H1 (cell line): ENCODE results near the gene PCYT2.
A peak's percentile ranks its signal among the peaks of the same experiment; 100 is the strongest.

Source experiments
- BACH1 ChIP-seq: IDR thresholded peaks from 2 replicates; pipeline ENCODE4 v1.6.1; 2012; ENCODE audit warnings: low read length, improper control_type of control experiment
- CBX5 ChIP-seq: fragments of 300-800, 300-1000 bp; sonication (generic); IDR thresholded peaks from 2 replicates; pipeline ENCODE4 v1.7.1; 2016; ENCODE audit warnings: antibody characterized with exemption, low read length, low read depth
- EZH2 ChIP-seq: fragments of 200-600 bp; sonication (generic); IDR thresholded peaks from 2 replicates; pipeline ENCODE4 v1.7.1; 2012; ENCODE audit warnings: low read depth, mild to moderate bottlenecking, moderate library complexity, low read length, inconsistent platforms; ENCODE audit not compliant: severe bottlenecking
- GTF2F1 ChIP-seq: IDR thresholded peaks from 2 replicates; pipeline ENCODE4 v1.6.1; 2012; ENCODE audit warnings: low read depth, low read length, improper control_type of control experiment, borderline replicate concordance
- KDM1A ChIP-seq: fragments of 200-600, 300-600 bp; sonication (generic); IDR thresholded peaks from 2 replicates; pipeline ENCODE4 v1.7.1; 2016; ENCODE audit warnings: mild to moderate bottlenecking, low read length, borderline replicate concordance
- POLR2A ChIP-seq, 2 experiments: IDR thresholded peaks; 1 replicate in 1 of 2; 2 replicates in 1 of 2; pipeline ENCODE4 v1.6.1; 2011; ENCODE audit warnings: low read depth in 2 of 2, low read length in 2 of 2, mild to moderate bottlenecking in 2 of 2; ENCODE audit errors: control extremely low read depth in 1 of 2
- SIN3A ChIP-seq, 2 experiments: IDR thresholded peaks in 1 of 2; conservative IDR thresholded peaks in 1 of 2; 2 replicates each; pipeline ENCODE4 v1.6.1; 2011 to 2012; ENCODE audit warnings: low read length in 2 of 2, improper control_type of control experiment in 1 of 2, low read depth in 1 of 2, mild to moderate bottlenecking in 1 of 2
- SP4 ChIP-seq: IDR thresholded peaks from 2 replicates; pipeline ENCODE4 v1.6.1; 2012; ENCODE audit warnings: low read length, inconsistent platforms
- SUZ12 ChIP-seq: fragments of 200-600 bp; sonication (generic); IDR thresholded peaks from 2 replicates; pipeline ENCODE4 v1.6.1; 2012; ENCODE audit warnings: mild to moderate bottlenecking, inconsistent platforms, low read length, moderate library complexity, mixed read lengths
- TF ChIP-seq, protein P1 (sequence below): fragments of 300-600 bp; sonication (generic); IDR thresholded peaks from 2 replicates; pipeline ENCODE4 v1.7.1; 2012; ENCODE audit warnings: low read length, moderate library complexity, mild to moderate bottlenecking, inconsistent platforms; ENCODE audit not compliant: insufficient replicate concordance
- TF ChIP-seq, protein P2 (sequence below): IDR thresholded peaks from 2 replicates; pipeline ENCODE4 v1.6.1; 2012; ENCODE audit warnings: inconsistent platforms
- TF ChIP-seq, protein P3 (sequence below), 3 experiments: IDR thresholded peaks; 1 replicate in 2 of 3; 2 replicates in 1 of 3; pipeline versions ENCODE4 v1.5.1 to v1.6.1; 2011; ENCODE audit warnings: low read length in 3 of 3, mild to moderate bottlenecking in 3 of 3, inconsistent platforms in 2 of 3, low read depth in 1 of 3, moderate library complexity in 1 of 3; ENCODE audit not compliant: insufficient read depth in 1 of 3; ENCODE audit errors: control extremely low read depth in 1 of 3

DNA sequence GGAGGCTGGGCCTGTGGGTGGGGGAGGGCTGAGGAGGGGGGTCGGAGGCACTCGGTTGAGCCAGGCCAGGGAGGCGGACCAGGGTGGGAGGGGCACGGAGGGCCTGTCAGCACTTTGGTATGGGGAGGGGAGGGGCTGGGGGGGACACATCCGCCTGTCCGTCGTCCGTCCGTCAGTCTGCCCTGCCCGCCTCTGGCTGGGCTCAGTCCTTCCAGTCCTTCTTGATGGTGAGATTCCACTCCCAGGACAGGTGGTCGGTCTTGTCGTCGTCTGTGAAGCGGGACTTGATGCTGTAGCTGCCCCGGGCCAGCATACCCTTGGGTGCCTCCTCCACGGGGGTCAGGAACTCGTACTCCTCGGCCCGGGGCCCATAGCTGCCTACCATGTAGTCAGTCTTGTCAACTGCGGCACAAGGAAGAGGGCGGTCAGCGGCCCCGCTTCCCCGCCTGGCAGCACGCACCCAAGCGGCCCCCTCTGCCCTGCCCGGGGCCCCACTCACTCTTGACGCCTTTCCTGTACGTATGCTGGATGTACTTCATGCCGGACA lies 42.5 kb downstream of the PCYT2 start:
- TF ChIP-seq, protein P1, sequence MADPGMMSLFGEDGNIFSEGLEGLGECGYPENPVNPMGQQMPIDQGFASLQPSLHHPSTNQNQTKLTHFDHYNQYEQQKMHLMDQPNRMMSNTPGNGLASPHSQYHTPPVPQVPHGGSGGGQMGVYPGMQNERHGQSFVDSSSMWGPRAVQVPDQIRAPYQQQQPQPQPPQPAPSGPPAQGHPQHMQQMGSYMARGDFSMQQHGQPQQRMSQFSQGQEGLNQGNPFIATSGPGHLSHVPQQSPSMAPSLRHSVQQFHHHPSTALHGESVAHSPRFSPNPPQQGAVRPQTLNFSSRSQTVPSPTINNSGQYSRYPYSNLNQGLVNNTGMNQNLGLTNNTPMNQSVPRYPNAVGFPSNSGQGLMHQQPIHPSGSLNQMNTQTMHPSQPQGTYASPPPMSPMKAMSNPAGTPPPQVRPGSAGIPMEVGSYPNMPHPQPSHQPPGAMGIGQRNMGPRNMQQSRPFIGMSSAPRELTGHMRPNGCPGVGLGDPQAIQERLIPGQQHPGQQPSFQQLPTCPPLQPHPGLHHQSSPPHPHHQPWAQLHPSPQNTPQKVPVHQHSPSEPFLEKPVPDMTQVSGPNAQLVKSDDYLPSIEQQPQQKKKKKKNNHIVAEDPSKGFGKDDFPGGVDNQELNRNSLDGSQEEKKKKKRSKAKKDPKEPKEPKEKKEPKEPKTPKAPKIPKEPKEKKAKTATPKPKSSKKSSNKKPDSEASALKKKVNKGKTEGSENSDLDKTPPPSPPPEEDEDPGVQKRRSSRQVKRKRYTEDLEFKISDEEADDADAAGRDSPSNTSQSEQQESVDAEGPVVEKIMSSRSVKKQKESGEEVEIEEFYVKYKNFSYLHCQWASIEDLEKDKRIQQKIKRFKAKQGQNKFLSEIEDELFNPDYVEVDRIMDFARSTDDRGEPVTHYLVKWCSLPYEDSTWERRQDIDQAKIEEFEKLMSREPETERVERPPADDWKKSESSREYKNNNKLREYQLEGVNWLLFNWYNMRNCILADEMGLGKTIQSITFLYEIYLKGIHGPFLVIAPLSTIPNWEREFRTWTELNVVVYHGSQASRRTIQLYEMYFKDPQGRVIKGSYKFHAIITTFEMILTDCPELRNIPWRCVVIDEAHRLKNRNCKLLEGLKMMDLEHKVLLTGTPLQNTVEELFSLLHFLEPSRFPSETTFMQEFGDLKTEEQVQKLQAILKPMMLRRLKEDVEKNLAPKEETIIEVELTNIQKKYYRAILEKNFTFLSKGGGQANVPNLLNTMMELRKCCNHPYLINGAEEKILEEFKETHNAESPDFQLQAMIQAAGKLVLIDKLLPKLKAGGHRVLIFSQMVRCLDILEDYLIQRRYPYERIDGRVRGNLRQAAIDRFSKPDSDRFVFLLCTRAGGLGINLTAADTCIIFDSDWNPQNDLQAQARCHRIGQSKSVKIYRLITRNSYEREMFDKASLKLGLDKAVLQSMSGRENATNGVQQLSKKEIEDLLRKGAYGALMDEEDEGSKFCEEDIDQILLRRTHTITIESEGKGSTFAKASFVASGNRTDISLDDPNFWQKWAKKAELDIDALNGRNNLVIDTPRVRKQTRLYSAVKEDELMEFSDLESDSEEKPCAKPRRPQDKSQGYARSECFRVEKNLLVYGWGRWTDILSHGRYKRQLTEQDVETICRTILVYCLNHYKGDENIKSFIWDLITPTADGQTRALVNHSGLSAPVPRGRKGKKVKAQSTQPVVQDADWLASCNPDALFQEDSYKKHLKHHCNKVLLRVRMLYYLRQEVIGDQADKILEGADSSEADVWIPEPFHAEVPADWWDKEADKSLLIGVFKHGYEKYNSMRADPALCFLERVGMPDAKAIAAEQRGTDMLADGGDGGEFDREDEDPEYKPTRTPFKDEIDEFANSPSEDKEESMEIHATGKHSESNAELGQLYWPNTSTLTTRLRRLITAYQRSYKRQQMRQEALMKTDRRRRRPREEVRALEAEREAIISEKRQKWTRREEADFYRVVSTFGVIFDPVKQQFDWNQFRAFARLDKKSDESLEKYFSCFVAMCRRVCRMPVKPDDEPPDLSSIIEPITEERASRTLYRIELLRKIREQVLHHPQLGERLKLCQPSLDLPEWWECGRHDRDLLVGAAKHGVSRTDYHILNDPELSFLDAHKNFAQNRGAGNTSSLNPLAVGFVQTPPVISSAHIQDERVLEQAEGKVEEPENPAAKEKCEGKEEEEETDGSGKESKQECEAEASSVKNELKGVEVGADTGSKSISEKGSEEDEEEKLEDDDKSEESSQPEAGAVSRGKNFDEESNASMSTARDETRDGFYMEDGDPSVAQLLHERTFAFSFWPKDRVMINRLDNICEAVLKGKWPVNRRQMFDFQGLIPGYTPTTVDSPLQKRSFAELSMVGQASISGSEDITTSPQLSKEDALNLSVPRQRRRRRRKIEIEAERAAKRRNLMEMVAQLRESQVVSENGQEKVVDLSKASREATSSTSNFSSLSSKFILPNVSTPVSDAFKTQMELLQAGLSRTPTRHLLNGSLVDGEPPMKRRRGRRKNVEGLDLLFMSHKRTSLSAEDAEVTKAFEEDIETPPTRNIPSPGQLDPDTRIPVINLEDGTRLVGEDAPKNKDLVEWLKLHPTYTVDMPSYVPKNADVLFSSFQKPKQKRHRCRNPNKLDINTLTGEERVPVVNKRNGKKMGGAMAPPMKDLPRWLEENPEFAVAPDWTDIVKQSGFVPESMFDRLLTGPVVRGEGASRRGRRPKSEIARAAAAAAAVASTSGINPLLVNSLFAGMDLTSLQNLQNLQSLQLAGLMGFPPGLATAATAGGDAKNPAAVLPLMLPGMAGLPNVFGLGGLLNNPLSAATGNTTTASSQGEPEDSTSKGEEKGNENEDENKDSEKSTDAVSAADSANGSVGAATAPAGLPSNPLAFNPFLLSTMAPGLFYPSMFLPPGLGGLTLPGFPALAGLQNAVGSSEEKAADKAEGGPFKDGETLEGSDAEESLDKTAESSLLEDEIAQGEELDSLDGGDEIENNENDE: no peak
- TF ChIP-seq KDM1A (no peak), EZH2 (no peak), SIN3A (conservative IDR thresholded peaks at IDR 0.05 in 1 of 2, IDR thresholded peaks at IDR 0.05 in 1 of 2; ENCODE audit: low read depth in 1 of 2, low read length in 2 of 2) (no peak), SUZ12 (no peak), BACH1 (no peak), POLR2A (IDR thresholded peaks at IDR 0.05; ENCODE audit: control extremely low read depth in 1 of 2, low read depth in 2 of 2, low read length in 2 of 2) (peak; percentile 48 to 55; a peak in 2 of 3 replicates), GTF2F1 (no peak), CBX5 (no peak), SP4 (no peak)
- TF ChIP-seq, protein P2, sequence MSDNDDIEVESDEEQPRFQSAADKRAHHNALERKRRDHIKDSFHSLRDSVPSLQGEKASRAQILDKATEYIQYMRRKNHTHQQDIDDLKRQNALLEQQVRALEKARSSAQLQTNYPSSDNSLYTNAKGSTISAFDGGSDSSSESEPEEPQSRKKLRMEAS: no peak
- TF ChIP-seq, protein P3, sequence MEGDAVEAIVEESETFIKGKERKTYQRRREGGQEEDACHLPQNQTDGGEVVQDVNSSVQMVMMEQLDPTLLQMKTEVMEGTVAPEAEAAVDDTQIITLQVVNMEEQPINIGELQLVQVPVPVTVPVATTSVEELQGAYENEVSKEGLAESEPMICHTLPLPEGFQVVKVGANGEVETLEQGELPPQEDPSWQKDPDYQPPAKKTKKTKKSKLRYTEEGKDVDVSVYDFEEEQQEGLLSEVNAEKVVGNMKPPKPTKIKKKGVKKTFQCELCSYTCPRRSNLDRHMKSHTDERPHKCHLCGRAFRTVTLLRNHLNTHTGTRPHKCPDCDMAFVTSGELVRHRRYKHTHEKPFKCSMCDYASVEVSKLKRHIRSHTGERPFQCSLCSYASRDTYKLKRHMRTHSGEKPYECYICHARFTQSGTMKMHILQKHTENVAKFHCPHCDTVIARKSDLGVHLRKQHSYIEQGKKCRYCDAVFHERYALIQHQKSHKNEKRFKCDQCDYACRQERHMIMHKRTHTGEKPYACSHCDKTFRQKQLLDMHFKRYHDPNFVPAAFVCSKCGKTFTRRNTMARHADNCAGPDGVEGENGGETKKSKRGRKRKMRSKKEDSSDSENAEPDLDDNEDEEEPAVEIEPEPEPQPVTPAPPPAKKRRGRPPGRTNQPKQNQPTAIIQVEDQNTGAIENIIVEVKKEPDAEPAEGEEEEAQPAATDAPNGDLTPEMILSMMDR (IDR thresholded peaks at IDR 0.05; ENCODE audit: control extremely low read depth in 1 of 3, insufficient read depth in 1 of 3, low read depth in 1 of 3, low read length in 3 of 3): no peak
